ENCODE results near the gene SLC5A11. TPM values are rescaled to one million over a fixed set of nuclear protein-coding genes. Genes with fewer than 3 reads are reported as not detected.
A peak's percentile ranks its signal among the peaks of the same experiment; 100 is the strongest.

SLC5A11 gene
- total and polyA plus RNA-seq, 11 donors: 0.75 TPM; not detected in 10

DNA sequence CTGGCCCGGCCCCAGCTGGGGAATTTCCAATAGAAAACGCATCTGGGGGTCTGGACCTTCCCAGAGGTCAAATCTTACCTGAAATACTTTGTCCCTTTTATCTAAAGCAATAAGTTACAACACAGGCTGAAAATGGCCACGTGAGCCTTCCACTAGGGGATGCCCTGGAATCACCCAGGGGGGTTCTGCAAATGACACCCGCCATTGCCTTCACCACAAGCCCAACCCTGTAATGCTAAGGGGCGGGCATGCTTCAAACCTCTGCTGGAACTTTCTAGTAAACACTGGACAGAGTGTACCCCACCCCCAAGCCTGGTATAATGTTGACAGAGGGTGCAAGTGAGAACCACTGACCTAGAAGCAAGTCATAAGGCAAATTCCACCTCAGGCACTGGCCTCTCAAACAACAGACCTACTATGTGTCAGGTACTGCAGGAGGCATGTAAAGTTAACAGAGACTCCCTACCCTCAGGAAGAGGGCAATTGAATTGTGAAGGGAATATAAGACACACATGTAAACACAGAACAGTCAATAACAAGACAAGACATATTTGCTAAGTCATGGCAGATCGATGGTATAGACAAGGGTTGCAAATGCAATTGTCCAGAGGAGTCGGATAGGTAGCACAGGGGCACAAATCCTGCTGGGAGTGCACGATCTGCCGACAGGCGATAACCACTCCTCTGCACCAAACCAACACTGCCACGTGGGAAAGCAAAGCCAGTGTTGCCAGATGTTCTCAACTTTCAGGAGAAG, 110.4 kb downstream of the SLC5A11 start:
- Histone ChIP-seq H3K27ac (no peak overlapping the region), H3K4me1 (no peaks in the 10 kb centered on the region), H3K36me3 (peaks cover 0 to 100% (median 100%) of the 10 kb centered on the region in 9 donors), H3K4me3 (no peak overlapping the region), H3K9me3 (no peaks in the 10 kb centered on the region), H3K27me3 (no peaks in the 10 kb centered on the region)
- ATAC-seq (peak in 2 of 4 donors; percentile 22 to 50), DNase-seq (no peak)
- intact Hi-C loops (cut with DNase I): loop anchor here in 2 of 10 donors (10.0 kb wide), 3 partner anchors 59 to 161 kb away; partner anchors contain the start of gene ARHGAP17 (in 1 of the 2)
- TF ChIP-seq, protein P1, sequence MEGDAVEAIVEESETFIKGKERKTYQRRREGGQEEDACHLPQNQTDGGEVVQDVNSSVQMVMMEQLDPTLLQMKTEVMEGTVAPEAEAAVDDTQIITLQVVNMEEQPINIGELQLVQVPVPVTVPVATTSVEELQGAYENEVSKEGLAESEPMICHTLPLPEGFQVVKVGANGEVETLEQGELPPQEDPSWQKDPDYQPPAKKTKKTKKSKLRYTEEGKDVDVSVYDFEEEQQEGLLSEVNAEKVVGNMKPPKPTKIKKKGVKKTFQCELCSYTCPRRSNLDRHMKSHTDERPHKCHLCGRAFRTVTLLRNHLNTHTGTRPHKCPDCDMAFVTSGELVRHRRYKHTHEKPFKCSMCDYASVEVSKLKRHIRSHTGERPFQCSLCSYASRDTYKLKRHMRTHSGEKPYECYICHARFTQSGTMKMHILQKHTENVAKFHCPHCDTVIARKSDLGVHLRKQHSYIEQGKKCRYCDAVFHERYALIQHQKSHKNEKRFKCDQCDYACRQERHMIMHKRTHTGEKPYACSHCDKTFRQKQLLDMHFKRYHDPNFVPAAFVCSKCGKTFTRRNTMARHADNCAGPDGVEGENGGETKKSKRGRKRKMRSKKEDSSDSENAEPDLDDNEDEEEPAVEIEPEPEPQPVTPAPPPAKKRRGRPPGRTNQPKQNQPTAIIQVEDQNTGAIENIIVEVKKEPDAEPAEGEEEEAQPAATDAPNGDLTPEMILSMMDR (IDR thresholded peaks at IDR 0.05): peak in 5 of 12 donors; percentile 4 to 34 (median 16)
- TF ChIP-seq POLR2A (IDR thresholded peaks at IDR 0.05): no peak
- WGBS, 4 donors: 58 to 78% (median 71%) methylated on average over 11 of the region's 11 CpGs

DNA sequence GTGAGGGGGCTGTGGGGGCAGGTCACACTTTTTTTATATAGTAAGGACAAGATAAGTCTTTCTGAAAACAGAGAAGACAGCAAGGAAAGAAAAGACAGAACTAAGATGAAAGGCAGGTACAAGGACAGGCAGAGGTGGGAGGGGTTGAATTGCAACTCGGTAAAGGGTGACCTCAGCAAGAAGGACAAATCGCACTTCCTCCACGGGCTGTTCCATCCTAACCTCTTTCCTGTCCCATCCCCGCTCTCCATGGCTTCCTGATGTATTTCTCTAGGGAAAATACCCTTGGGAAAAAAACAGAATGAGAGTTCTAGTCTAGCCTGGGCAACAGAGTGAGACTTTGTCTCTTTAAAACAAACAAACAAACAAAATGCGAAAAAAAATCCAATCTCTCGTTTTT, 112.1 kb downstream of the SLC5A11 start:
- TF ChIP-seq, protein P1 (IDR thresholded peaks at IDR 0.05): no peak
- no peak for TF ChIP-seq POLR2A (IDR thresholded peaks at IDR 0.05)
- no peaks in the 10 kb centered on the region for H3K27me3 ChIP-seq
- no peak overlapping the region for H3K27ac ChIP-seq
- peaks cover 0 to 100% (median 99%) of the 10 kb centered on the region in 9 donors for H3K36me3 ChIP-seq
- no peak overlapping the region for H3K4me3 ChIP-seq
- peaks cover 0 to 7% (median 0%) of the 10 kb centered on the region in 12 donors for H3K9me3 ChIP-seq
- DNase-seq (no peak), ATAC-seq (no peak)
- WGBS, 4 donors: 53 to 61% (median 59%) methylated on average over 6 of the region's 6 CpGs
- intact Hi-C loops (cut with DNase I): loop anchor here in 2 of 10 donors (10.0 kb wide), 3 partner anchors 57 to 163 kb away; partner anchors contain the start of gene ARHGAP17 (in 1 of the 2)
- no peaks in the 10 kb centered on the region for H3K4me1 ChIP-seq

Other genes with a start within 250 kb of the SLC5A11 start
- gene TNRC6A, start 116.3 kb upstream of the SLC5A11 start, total RNA-seq: 10 to 100 TPM; 26.4 to 53.1 (median 37.6) TPM
- 10 to 100 TPM; 16.0 to 22.9 TPM for gene TNRC6A, start 116.3 kb upstream of the SLC5A11 start, polyA plus RNA-seq
- 100 to 1,000 TPM in 1 of 9 donors, 10 to 100 TPM in 8; 26.3 to 105 (median 70.4) TPM for gene ARHGAP17, start 169.4 kb downstream of the SLC5A11 start, total RNA-seq
- 10 to 100 TPM; 35.1 to 38.2 TPM for gene ARHGAP17, start 169.4 kb downstream of the SLC5A11 start, polyA plus RNA-seq

All from heart left ventricle (tissue), 16 donors.